CD14-positive monocyte (primary cell): ENCODE data around the gene VAV2. TPM values are rescaled to one million over a fixed set of nuclear protein-coding genes. Genes with fewer than 3 reads are reported as not detected.
"Not testable (repeated sequence)": the region's sequence is repeated elsewhere in the genome, so short reads cannot be mapped to it uniquely, and the experiment has no call there.

ENCODE experiments used
- DNase-seq, 3 donors: peaks; one replicate each; pipeline ENCODE4 v3.0.0-alpha.2; 2011 to 2022
- H2AFZ ChIP-seq: 2 replicates; pipeline ENCODE4 v1.6.0; 2012; ENCODE audit warnings: mild to moderate bottlenecking, low read depth, low read length, inconsistent platforms; ENCODE audit not compliant: insufficient read depth, poor library complexity, severe bottlenecking
- H3K27ac ChIP-seq, 2 donors: 1 replicate in 1 of 2; 2 replicates in 1 of 2; pipeline ENCODE4 v1.5.1; 2012 to 2013; ENCODE audit warnings: low read length in 2 of 2, control low read depth in 1 of 2, inconsistent platforms in 1 of 2, low read depth in 1 of 2, mild to moderate bottlenecking in 1 of 2
- H3K27me3 ChIP-seq, 2 donors: one replicate each; pipeline versions ENCODE4 v1.6.0 to v1.6.1; 2011 to 2013; ENCODE audit warnings: low read length in 2 of 2; ENCODE audit not compliant: control insufficient read depth in 2 of 2, insufficient read depth in 2 of 2
- H3K36me3 ChIP-seq, 2 donors: replicated peaks in 1 of 2; 1 replicate in 1 of 2; 2 replicates in 1 of 2; pipeline versions ENCODE4 v1.5.1 to v1.6.1; 2012 to 2013; ENCODE audit warnings: low read length in 2 of 2, control low read depth in 1 of 2, inconsistent platforms in 1 of 2, mild to moderate bottlenecking in 1 of 2; ENCODE audit not compliant: insufficient read depth in 2 of 2, control insufficient read depth in 1 of 2
- H3K4me1 ChIP-seq, 2 donors: 1 replicate in 1 of 2; 2 replicates in 1 of 2; pipeline versions ENCODE4 v1.5.1 to v1.6.1; 2012 to 2013; ENCODE audit warnings: low read length in 2 of 2, control low read depth in 1 of 2, inconsistent platforms in 1 of 2, mild to moderate bottlenecking in 1 of 2, moderate library complexity in 1 of 2; ENCODE audit not compliant: insufficient read depth in 2 of 2, control insufficient read depth in 1 of 2
- H3K4me2 ChIP-seq: replicated peaks from 2 replicates; pipeline ENCODE3; 2012; ENCODE audit warnings: low read length, moderate library complexity, mild to moderate bottlenecking; ENCODE audit not compliant: poor library complexity, severe bottlenecking; ENCODE audit errors: extremely low read depth
- H3K4me3 ChIP-seq, 3 experiments: fragments of 200-600 bp in 1 of 3; sonication (generic) in 1 of 3; replicated peaks in 1 of 3; 1 replicate in 2 of 3; 2 replicates in 1 of 3; pipeline ENCODE4 v1.5.1; 2011 to 2013; ENCODE audit warnings: low read length in 3 of 3, mild to moderate bottlenecking in 3 of 3, control low read depth in 2 of 3, low read depth in 2 of 3, inconsistent platforms in 1 of 3, moderate library complexity in 1 of 3
- H3K79me2 ChIP-seq: 2 replicates; pipeline ENCODE4 v1.6.0; 2012; ENCODE audit warnings: mild to moderate bottlenecking, control low read depth, inconsistent platforms, low read length, moderate library complexity; ENCODE audit not compliant: insufficient read depth
- H3K9ac ChIP-seq: 2 replicates; pipeline ENCODE4 v1.6.0; 2017; ENCODE audit warnings: low read length, mild to moderate bottlenecking; ENCODE audit not compliant: insufficient read depth, poor library complexity, severe bottlenecking
- H3K9me3 ChIP-seq, 2 donors: replicated peaks in 1 of 2; 1 replicate in 1 of 2; 2 replicates in 1 of 2; pipeline versions ENCODE4 v1.5.1 to v1.6.1; 2012 to 2013; ENCODE audit warnings: low read length in 2 of 2, control low read depth in 1 of 2; ENCODE audit not compliant: control insufficient read depth in 1 of 2, insufficient read depth in 1 of 2
- H4K20me1 ChIP-seq: 2 replicates; pipeline ENCODE4 v1.6.0; 2012; ENCODE audit warnings: mild to moderate bottlenecking, low read length, control low read depth, moderate library complexity; ENCODE audit not compliant: insufficient read depth
- H3K27ac Mint-ChIP-seq, 7 donors: one replicate each; pipeline ENCODE4 v1.8.0; 2020; ENCODE audit warnings: mild to moderate bottlenecking in 7 of 7, mixed read lengths in 7 of 7, moderate library complexity in 6 of 7, inconsistent platforms in 2 of 7
- H3K27me3 Mint-ChIP-seq, 3 donors: one replicate each; pipeline ENCODE4 v1.8.0; 2021 to 2022; ENCODE audit warnings: low read depth in 3 of 3, mild to moderate bottlenecking in 3 of 3, mixed read lengths in 3 of 3, moderate library complexity in 3 of 3, inconsistent platforms in 1 of 3
- H3K36me3 Mint-ChIP-seq, 2 donors: one replicate each; pipeline ENCODE4 v1.8.0; 2020; ENCODE audit warnings: mixed read lengths in 2 of 2, inconsistent platforms in 1 of 2, mild to moderate bottlenecking in 1 of 2
- H3K4me1 Mint-ChIP-seq: one replicate; pipeline ENCODE4 v1.8.0; 2020; ENCODE audit warnings: mild to moderate bottlenecking, mixed read lengths
- H3K4me3 Mint-ChIP-seq, 2 donors: one replicate each; pipeline ENCODE4 v1.8.0; 2020; ENCODE audit warnings: mild to moderate bottlenecking in 2 of 2, mixed read lengths in 2 of 2, moderate library complexity in 1 of 2
- H3K9me3 Mint-ChIP-seq, 7 donors: one replicate each; pipeline ENCODE4 v1.8.0; 2020 to 2022; ENCODE audit warnings: mixed read lengths in 7 of 7, mild to moderate bottlenecking in 6 of 7, moderate library complexity in 6 of 7, inconsistent platforms in 2 of 7
- CTCF ChIP-seq: fragments of 200-600 bp; IDR thresholded peaks from one replicate; pipeline ENCODE4 v1.8.0; 2022; ENCODE audit warnings: antibody characterized with exemption, mild to moderate bottlenecking
- WGBS: methylation state at CpG from one replicate; pipeline ENCODE4 v1.1.5; 2013; ENCODE audit warnings: missing lambda C conversion rate; ENCODE audit not compliant: insufficient coverage; 5-methylcytosine and 5-hydroxymethylcytosine counted together
- intact Hi-C, 2 donors: fragments of 100-400 bp; cut with micrococcal nuclease; formaldehyde crosslinking; loops; one replicate each; pipeline versions ENCODE4 v1.15.0 to v1.15.1; 2023
- polyA plus RNA-seq, 3 donors: library from polyadenylated mRNA; depleted of rRNA in 1 of 3; unstranded in 2 of 3; stranded (reverse) in 1 of 3; fragments of 300-500 nt in 2 of 3; fragments of >200 nt in 1 of 3; fragmentation: Illumina TruSeq in 2 of 3; gene quantifications; 1 replicate in 2 of 3; 2 replicates in 1 of 3; pipeline ENCODE4 v1.2.3, GENCODE V29; 2012 to 2021

VAV2 gene
- polyA plus RNA-seq, 3 donors = 2.3 to 13.6 (median 2.3) TPM

- intact Hi-C loops = no loop called here
- DNase-seq = no peak
- H3K36me3 Mint-ChIP-seq = no peaks in the 10 kb centered on the region
- H3K27ac ChIP-seq = no peak overlapping the region
- H3K27ac Mint-ChIP-seq = no peak overlapping the region
- H3K79me2 ChIP-seq = no peaks in the 10 kb centered on the region
- H2AFZ ChIP-seq = no peak overlapping the region
- no peaks in the 10 kb centered on the region for H3K36me3 ChIP-seq
- no peaks in the 10 kb centered on the region for H3K4me1 ChIP-seq
- H3K9me3 Mint-ChIP-seq = peaks cover 0 to 4% (median 2%) of the 10 kb centered on the region in 7 donors
- H4K20me1 ChIP-seq = no peaks in the 10 kb centered on the region
- peaks cover 0 to 10% of the 10 kb centered on the region in 2 donors for H3K27me3 ChIP-seq
- H3K4me3 Mint-ChIP-seq = no peak overlapping the region
- no peak for TF ChIP-seq CTCF
- peaks cover 3% of the 10 kb centered on the region for H3K4me1 Mint-ChIP-seq
- no peak overlapping the region for H3K4me3 ChIP-seq
- 90% methylated on average over 8 of the region's 9 CpGs for WGBS
- no peak overlapping the region for H3K4me2 ChIP-seq
- no peaks in the 10 kb centered on the region for H3K9me3 ChIP-seq
- H3K27me3 Mint-ChIP-seq = peaks cover 15 to 31% (median 25%) of the 10 kb centered on the region in 3 donors
- no peak overlapping the region for H3K9ac ChIP-seq
Measured at GRCh38 chr9:133750982-133751649, 241.0 kb downstream of the VAV2 start.

GRCh38 chr9:133747309-133747708 is 244.8 kb downstream of the VAV2 start:
- Mint-ChIP-seq H3K27ac (no peak overlapping the region), H3K9me3 (no peaks in the 10 kb centered on the region), H3K27me3 (peaks cover 20 to 35% (median 22%) of the 10 kb centered on the region in 3 donors), H3K4me1 (no peaks in the 10 kb centered on the region), H3K36me3 (no peaks in the 10 kb centered on the region), H3K4me3 (no peak overlapping the region)
- TF ChIP-seq CTCF = no peak
- Histone ChIP-seq H3K36me3 (no peaks in the 10 kb centered on the region), H4K20me1 (no peaks in the 10 kb centered on the region), H3K4me3 (no peak overlapping the region), H3K4me2 (no peak overlapping the region), H3K27ac (no peak overlapping the region), H3K9ac (no peak overlapping the region), H3K79me2 (no peaks in the 10 kb centered on the region), H3K9me3 (no peaks in the 10 kb centered on the region), H3K4me1 (no peaks in the 10 kb centered on the region), H2AFZ (no peak overlapping the region), H3K27me3 (peaks cover 0 to 10% of the 10 kb centered on the region in 2 donors)
- DNase-seq = no peak
- intact Hi-C loops = no loop called here

GRCh38 chr9:133744528-133744927 is 247.6 kb downstream of the VAV2 start:
- H3K4me1 Mint-ChIP-seq, H3K27ac Mint-ChIP-seq, H2AFZ ChIP-seq, H3K36me3 Mint-ChIP-seq, H3K4me1 ChIP-seq, H3K4me3 ChIP-seq, H3K9me3 Mint-ChIP-seq, H3K27ac ChIP-seq, DNase-seq, intact Hi-C loops, H3K9ac ChIP-seq, H3K27me3 ChIP-seq, H3K36me3 ChIP-seq, H3K4me3 Mint-ChIP-seq, H3K9me3 ChIP-seq, H4K20me1 ChIP-seq, H3K79me2 ChIP-seq, H3K4me2 ChIP-seq: not testable (repeated sequence)
- WGBS = no CpG with 5 or more reads among the region's 31 CpGs
- H3K27me3 Mint-ChIP-seq = peaks cover 12 to 26% (median 15%) of the 10 kb centered on the region in 3 donors
